ENCODE results near the gene FAM50B. TPM values are rescaled to one million over a fixed set of nuclear protein-coding genes. Genes with fewer than 3 reads are reported as not detected.

The FAM50B gene
- 1 to 10 TPM; 3.2 to 3.9 TPM for total RNA-seq

DNA sequence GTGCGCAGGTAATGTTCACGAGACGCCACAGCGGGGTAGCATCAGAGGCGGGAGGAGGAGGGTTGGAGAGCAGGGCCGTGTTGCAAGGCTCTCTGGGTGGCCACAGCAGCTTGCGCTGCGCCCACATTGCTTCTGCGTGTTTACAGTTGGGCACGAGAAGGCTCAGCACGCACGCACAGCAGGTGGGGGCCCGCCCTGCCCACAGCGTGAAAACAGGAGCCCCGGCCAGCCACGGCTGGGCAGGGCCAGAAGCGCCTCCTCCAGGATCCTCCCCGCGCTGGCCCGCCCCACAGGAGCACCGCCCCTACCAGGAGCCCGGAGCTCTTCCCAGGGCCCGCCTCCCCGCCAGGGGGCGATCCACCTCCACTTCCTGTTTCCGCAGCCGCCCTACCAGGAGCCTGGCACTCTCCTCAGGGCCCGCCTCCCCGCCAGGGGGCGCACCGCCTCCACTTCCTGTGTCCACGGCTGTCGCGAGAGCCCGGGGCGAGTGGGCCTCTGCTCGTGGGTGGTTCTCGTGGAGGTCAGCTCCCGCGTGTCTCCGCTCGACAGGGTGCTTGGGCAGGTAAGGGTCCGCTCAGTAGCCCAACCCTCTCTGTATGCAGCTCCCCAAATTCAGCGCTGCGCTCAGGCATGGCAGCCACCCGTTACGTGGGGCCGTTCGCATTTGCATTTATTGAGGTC is at the start of gene FAM50B:
Gene FAM50B (plus strand): TSS at position 449 of the 681 bp plus-strand sequence. CDS start 439 bp downstream, outside the sequence.
- DNase-seq, result peak; percentile 96
- Histone ChIP-seq H3K27ac (no peak within 1 kb of the TSS), H3K36me3 (no peaks in the 10 kb centered on the region), H3K27me3 (no peaks in the 10 kb centered on the region), H3K4me3 (peak within 1 kb of the TSS; percentile 46), H3K4me1 (no peaks in the 10 kb centered on the region), H3K9ac (ENCODE audit: low read depth in 2 of 2, low read length in 2 of 2) (peak within 1 kb of the TSS; percentile 72 to 80), H3K9me3 (no peaks in the 10 kb centered on the region)
- TF ChIP-seq, protein P1, sequence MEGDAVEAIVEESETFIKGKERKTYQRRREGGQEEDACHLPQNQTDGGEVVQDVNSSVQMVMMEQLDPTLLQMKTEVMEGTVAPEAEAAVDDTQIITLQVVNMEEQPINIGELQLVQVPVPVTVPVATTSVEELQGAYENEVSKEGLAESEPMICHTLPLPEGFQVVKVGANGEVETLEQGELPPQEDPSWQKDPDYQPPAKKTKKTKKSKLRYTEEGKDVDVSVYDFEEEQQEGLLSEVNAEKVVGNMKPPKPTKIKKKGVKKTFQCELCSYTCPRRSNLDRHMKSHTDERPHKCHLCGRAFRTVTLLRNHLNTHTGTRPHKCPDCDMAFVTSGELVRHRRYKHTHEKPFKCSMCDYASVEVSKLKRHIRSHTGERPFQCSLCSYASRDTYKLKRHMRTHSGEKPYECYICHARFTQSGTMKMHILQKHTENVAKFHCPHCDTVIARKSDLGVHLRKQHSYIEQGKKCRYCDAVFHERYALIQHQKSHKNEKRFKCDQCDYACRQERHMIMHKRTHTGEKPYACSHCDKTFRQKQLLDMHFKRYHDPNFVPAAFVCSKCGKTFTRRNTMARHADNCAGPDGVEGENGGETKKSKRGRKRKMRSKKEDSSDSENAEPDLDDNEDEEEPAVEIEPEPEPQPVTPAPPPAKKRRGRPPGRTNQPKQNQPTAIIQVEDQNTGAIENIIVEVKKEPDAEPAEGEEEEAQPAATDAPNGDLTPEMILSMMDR (IDR thresholded peaks at IDR 0.05), result peak; percentile 91
- intact Hi-C loops (cut with DNase I), result loop anchor here (10.0 kb wide), 2 partner anchors 86 to 136 kb away; no protein-coding TSS in a partner anchor

GRCh38 chr6:3799719-3800118 is 49.5 kb upstream of the FAM50B start:
- Histone ChIP-seq H3K27ac (no peak overlapping the region), H3K27me3 (no peaks in the 10 kb centered on the region), H3K9me3 (no peaks in the 10 kb centered on the region), H3K4me3 (no peak overlapping the region), H3K9ac (ENCODE audit: low read depth in 2 of 2, low read length in 2 of 2) (no peak overlapping the region), H3K4me1 (no peaks in the 10 kb centered on the region), H3K36me3 (no peaks in the 10 kb centered on the region)
- TF ChIP-seq, protein P1 (IDR thresholded peaks at IDR 0.05), result no peak
- no peak for DNase-seq
- intact Hi-C loops (cut with DNase I), result no loop called here

DNA sequence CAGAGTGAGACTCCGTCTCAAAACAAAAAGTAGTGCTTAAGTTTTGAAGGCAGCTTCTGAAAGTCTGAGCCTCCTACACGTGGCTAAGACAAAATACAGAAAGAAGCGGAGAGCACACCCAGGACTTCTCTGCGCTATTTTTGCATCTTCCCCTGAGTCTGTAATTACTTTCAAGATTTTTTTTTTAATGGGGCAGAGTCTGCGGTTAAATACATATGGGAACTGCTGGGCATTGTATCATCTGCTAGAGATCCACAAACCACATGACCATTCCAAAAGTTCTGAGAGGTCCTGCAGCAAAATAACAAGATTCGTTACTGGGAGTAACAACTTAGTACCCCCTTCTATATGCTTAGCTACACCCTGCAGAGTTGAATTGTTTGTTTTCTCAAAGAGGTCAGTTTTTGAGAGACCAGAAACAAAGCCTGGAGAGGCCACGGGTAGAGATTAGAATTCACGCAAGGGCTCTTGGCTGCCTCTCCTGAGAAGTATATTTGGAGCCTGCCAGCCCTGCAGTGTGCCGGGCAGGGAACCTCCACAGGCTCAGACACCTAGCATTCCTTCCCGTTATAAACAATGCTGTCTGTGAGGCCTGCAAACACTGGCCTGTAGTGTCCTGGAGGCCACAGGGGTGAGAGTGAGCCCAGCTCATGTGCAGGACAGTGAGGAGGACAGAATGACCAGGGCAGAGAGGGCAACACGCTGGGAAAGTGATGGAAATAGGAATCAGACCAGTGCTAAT is 48.2 kb upstream of the FAM50B start:
- TF ChIP-seq, protein P1 (IDR thresholded peaks at IDR 0.05), result no peak
- intact Hi-C loops (cut with DNase I), result no loop called here
- Histone ChIP-seq H3K9ac (ENCODE audit: low read depth in 2 of 2, low read length in 2 of 2) (no peak overlapping the region), H3K4me3 (no peak overlapping the region), H3K9me3 (no peaks in the 10 kb centered on the region), H3K27ac (no peak overlapping the region), H3K36me3 (no peaks in the 10 kb centered on the region), H3K27me3 (no peaks in the 10 kb centered on the region), H3K4me1 (no peaks in the 10 kb centered on the region)
- DNase-seq, result no peak

- Histone ChIP-seq H3K4me1 (no peaks in the 10 kb centered on the region), H3K4me3 (no peak overlapping the region), H3K27me3 (no peaks in the 10 kb centered on the region), H3K27ac (no peak overlapping the region), H3K9me3 (no peaks in the 10 kb centered on the region), H3K9ac (ENCODE audit: low read depth in 2 of 2, low read length in 2 of 2) (no peak overlapping the region), H3K36me3 (no peaks in the 10 kb centered on the region)
- TF ChIP-seq, protein P1 (IDR thresholded peaks at IDR 0.05), result no peak
- DNase-seq, result no peak
- intact Hi-C loops (cut with DNase I), result no loop called here
Observed at GRCh38 chr6:3801960-3802359, 47.2 kb upstream of the FAM50B start.

- no peak for DNase-seq
- H3K4me3 ChIP-seq, result no peak overlapping the region
- no peak overlapping the region for H3K9ac ChIP-seq (ENCODE audit: low read depth in 2 of 2, low read length in 2 of 2)
- no peaks in the 10 kb centered on the region for H3K9me3 ChIP-seq
- intact Hi-C loops (cut with DNase I), result no loop called here
- no peak overlapping the region for H3K27ac ChIP-seq
- no peaks in the 10 kb centered on the region for H3K4me1 ChIP-seq
- H3K27me3 ChIP-seq, result no peaks in the 10 kb centered on the region
- TF ChIP-seq, protein P1 (IDR thresholded peaks at IDR 0.05), result no peak
- no peaks in the 10 kb centered on the region for H3K36me3 ChIP-seq
Observed at GRCh38 chr6:3803627-3804468, 45.3 kb upstream of the FAM50B start.

Measured in colonic mucosa (tissue), 4 donors.